HG03565 (cell line): ENCODE data around the gene MYO5C.
A peak's percentile ranks its signal among the peaks of the same experiment; 100 is the strongest.
"Not testable (repeated sequence)": the region's sequence is repeated elsewhere in the genome, so short reads cannot be mapped to it uniquely, and the experiment has no call there.

ENCODE experiments used
- ATAC-seq: cut with Tn5 transposase; IDR thresholded peaks from one replicate; pipeline ENCODE4 v1.9.1; 2021; ENCODE audit warnings: mild to moderate bottlenecking, moderate library complexity; ENCODE audit not compliant: unreplicated experiment

The MYO5C gene

DNA sequence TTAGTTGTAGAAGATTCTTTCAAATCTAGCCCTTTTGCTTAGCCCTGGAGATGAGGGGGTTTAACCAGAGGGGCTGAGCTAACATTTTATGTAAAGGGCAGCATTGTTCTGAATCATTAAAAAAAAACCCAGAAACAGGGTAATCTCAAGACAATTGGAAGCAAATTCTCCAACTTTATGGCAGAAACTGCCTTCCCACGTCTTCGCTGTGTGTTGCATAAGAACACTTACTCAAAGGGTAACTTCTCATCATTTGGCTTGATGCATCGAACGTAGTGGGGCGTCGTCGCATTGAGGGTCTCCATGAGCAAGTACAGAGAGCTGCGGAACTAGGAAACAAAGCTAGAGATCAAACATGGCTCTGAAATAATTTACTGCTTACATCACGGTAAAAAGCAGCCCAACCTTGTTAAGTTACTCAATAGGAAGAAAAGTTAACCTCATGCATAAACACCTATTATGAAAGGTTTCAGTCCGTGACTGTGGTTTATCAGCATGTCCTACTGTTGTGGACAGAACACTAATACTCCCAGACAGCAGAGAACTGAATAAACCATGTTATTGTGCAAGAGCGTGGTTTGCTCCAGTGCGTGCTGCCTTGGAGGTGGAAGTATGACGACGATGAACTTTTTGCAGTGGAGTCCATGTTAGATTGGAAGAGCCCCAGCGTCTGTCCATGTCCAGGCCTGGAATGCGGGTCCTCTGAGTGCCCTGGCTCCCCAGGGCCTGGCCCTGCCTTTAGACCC is 48.7 kb downstream of the MYO5C start:
- ATAC-seq, result no peak

DNA sequence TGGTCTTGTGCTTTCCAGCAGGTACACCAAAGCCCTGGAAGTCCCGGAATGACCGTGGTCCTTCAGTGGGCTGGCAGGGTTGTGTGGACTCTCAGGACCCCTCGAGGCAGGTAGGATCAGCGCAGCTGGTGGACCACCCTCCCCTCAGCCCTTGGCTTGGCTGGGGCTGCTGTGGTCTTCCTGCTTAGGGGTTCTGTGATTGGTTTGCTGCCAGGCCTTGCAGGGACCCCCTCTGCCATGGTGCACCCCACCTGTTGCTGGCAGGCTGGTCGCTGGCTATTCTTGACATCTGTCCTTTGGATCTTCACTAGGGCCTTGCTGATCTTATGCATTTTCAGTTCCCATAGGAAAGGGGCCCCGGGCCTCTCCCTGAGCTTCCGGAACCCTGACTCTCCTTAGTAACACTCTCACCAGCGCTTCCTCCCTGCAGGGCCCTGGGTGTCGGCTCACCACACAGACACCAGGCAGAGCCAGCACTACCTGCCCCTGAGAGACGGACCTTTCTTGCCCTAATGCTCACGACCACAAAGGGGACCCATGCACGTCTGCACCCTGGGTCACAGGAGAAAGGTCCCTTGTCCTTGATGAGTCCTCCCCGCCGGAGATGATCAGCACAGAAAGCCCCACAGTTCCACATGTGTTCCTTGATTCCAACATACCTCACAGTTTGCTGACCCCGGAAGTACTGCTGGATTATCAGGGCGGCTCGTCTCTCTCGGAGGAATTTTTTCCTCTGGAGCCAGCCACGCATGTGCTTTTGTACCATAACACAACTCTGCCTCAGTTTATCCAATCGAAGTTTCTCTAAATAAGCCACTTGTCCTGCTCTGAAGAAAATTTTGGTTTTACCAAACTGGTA is 51.7 kb downstream of the MYO5C start:
- ATAC-seq, result no peak

DNA sequence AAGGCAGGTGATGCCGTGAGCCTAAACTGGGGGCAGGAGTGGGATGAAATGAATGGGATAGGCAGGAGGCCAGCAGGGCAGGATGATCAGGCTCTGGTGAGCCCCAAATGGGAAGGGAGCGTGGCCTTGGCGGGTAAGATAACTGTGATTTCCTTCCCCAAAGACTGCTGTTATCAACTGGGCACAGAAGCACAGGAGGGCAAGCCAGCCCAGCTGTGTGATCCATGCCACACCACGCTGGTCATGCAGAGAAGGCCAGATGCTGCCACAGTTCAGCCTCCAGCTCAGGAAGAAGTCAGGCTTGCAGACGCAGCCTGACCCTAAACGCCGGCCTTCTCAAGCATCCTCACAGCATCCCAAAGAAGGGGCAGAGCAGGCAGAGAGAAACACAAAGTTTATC is 52.3 kb downstream of the MYO5C start:
- ATAC-seq, result no peak

DNA sequence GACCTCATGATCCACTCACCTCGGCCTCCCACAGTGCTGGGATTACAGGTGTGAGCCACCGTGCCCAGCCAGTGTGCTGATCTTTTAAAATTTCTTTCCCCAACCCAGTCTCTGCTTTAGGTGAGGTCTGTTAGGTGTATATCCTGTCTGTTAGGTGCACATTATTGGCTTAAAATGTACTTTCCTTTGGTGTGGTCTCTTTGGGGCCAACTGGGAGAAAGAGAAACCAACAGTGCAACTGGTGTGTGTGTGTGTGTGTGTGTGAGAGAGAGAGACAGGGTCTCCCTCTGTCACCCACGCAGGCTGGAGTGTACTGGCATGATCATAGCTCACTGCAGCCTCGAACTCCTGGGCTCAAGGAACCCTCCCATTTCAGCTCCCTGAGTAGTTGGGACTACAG is 54.1 kb downstream of the MYO5C start:
- ATAC-seq, result no peak

DNA sequence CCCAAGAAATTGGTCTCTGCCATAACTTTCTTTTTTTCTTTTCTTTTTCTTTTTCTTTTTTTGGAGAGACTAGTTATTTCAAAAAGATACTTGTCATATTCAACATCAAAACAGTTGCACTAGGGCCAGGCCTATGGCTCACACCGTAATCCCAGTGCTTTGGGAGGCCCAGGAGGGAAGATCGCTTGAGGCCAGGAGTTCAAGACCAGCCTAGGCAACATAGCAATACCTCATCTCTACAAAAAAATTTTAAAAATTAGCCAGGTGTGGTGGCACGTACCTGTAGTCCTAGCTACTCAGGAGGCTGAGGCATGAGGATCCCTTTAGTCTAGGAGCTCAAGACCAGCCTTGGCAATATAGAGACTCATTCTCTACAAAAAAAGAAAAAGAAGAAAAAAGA is 55.4 kb downstream of the MYO5C start:
- no peak for ATAC-seq

DNA sequence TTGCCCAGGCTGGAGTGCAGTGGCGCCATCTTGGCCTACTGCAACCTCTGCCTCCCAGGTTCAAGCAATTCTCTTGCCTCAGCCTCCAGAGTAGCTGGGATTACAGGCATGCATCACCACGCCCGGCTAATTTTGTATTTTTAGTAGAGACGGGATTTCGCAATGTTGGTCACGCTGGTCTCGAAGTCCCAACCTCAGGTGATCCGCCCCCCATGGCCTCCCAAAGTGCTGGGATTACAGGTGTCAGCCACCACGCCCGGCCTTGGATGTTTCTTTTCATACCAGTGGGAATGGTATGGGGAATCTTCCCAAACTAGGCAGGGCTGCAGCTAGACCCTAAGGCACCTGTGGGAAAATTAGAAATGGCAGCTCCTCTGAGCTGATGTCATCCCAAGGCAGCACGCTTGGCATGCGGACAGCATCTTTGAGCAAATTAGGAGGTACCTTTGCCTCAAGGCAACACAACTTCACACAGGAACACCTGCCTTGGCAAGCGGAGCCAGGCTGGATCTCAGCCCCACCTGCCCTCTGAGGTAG is 56.5 kb downstream of the MYO5C start:
- not testable (repeated sequence) for ATAC-seq

DNA sequence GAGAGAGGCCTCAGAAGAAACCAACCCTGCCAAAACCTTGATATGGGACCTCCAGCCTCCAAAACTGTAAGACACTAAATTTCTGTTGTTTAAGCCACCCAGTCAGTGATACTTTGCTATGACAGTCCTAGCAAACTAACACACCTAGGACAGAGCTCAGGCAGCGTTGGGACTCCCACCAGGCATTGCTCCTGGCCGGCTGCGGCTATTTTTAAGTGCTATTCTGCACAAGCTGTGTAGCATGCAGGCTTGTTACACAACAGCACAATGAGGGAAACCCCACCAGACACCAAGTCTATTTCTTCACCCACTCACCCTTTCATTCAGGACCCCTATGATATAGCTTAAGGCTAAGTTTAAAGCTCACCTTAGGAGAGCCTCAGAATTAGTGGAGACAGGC is 57.5 kb downstream of the MYO5C start:
- no peak for ATAC-seq

DNA sequence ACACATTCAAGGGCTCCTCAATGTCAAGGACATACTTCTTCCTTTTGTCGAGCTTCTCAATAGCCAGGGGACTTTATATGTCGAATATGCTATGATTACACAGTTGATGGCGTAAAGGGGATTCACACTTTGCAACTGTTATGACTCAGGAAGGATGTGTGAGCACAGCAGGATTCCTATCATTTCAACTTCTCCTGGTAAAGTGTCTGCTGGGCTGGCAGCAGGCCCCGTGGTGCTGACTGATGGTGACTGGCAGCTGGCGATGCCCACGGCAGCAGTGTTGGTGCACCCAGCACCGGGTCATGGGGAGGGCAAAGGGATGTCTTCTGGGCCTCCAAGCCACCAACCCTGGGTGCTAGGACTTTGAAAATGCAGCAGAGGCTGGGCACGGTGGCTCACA is 59.6 kb downstream of the MYO5C start:
- ATAC-seq, result no peak

DNA sequence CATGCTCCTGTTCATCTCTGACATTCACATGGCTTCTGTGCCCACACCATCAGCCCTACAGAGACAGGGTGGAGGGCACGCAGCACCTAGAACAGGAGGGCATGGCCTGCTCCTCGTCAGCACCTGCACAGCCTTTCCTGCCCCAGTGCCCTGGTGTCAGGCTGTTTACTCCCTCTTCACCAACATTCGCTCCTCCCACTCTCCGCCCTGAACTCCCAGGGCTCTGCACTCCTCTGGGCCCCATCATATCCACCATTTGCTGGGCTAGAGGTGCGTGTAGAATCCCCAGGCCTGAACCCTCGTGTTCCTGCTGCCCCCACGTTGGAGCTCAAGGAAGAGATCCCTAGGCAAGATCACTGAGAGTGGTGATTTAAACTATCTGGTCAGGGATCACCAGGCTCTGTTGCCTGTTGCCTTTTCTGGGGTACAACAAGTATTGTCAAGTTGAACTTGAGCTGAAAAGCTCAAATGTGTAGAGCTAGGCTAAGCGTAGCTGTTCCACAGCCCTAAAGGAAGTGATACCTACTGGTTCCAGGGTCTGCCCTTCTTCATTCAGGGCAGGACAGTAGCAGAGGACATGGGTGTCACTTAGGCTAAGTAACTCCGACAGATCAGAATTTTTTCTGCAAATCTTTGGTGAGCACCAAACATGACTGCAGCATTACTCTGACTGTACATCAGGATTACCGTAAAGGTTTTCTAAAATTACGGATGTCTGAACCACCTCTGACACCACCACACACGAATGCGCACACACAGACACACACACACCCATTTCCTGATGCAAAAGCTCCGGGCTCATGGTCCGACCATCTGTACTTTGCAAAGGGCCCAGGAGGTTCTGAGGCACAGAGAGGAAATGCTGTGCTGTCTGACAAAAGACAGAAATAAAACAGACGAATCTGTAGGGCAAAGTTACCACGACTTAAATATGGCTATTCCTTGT is 60.7 kb downstream of the MYO5C start:
- no peak for ATAC-seq

DNA sequence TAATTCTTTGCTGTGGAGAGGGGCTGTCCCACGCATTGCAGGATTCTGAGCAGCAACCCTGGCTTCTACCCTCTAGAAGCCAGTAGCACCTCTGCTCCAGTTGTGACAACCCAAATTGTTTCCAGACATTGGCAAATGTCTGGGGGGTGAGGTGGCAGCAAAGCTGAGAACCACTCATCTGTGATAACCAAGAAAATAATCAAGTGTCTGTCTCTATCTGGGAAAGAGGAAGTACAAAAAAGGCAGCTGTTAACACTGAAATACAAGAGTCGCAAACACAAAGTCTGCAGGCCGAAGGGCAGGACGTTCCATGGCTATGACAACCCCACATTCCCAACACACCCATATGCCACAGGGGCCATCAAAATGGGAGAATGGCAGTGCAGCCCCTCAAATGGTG is 62.2 kb downstream of the MYO5C start:
- peak; percentile 30 for ATAC-seq

DNA sequence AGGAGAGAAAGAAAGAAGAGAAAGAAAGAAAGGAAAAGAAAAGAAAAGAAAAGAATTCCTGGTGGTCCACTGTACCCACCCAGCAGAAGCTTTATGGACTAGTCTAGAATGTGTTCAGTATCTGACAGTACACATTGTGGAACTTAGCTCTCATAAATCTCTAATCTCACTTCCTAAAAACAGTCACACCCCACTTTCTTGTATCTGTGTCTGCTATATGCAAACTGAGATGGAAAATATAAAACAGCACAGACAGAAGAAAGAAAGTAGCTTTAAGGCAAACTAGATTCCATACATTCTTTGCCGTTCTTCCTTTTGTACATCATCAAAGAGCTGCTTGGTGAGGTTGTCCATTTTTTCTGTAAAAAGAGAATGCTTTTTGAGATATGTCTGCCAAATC is 63.3 kb downstream of the MYO5C start:
- peak; percentile 57 for ATAC-seq

DNA sequence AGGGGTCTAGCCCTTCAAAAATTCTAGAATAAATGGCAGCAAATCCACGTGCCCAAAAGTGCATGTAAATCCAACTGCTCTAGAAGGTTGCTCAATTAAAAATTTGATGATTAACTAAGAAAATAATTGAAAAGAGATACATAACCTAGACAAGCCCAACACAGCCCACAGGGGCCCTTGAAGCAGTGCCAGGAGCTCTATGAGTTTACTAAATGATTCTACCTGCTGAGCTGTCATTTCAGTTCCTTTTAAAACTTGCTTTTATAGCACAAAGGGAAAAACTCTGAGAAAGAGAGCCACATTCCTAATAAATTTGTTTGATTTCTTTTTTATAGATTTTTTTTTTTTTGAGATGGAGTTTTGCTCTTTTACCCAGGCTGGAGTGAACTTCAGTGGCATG is 65.5 kb downstream of the MYO5C start:
- no peak for ATAC-seq

DNA sequence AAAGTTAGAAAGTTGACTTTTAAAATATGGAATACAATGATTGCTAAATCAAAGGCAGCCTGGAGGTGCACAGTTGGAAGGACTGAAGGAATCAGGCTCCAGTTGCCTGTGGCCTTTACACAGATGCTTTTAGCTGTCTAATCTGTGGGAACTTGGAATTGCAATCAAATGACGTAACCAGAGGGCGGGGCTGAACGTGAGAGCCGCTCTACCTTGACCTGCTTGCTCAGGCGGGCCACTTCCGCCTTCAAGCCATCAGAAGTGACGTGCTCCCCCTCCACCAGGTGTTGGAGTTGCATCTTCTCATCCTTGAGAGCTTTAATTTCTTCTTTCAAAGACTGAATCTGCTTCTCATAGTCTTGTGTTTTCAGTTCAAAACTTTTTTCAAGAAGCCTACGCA is 66.7 kb downstream of the MYO5C start:
- ATAC-seq, result no peak

DNA sequence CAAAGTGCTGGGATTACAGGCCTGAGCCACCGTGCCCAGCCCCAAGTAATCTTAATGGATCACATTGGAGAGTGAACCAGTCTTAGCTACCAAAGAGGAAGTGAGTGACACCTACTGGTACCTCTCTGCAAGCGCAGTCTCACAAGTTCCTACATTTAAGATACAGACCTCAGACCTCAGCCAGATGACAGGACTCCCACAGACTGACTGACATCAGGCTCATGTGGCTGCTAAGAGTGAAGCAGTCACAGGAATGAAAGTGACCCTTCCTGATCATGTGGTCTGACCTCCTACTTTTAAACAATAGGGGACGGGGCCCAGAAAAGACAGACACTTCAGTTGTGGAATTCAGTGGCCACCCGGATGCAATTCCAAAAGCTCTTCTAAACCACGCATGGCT is 68.1 kb downstream of the MYO5C start:
- peak; percentile 89 for ATAC-seq

DNA sequence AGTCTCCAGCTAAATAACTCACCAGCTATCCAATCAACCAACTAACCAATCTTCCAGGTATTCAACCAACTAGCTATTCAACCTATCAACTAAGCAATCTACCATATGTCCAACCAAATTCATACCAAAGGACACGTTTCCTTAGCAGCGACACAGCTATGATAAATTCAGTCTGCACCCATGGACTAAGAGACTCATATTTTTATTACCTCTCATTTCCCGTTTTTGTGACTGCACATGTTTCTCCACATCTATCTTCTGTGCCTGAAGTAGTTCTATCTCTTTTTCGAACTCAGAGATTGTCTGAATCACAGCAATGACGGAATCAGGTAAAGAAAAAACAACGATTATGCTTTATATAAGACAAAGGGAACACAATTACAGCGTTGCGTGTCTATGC is 70.4 kb downstream of the MYO5C start:
- no peak for ATAC-seq

DNA sequence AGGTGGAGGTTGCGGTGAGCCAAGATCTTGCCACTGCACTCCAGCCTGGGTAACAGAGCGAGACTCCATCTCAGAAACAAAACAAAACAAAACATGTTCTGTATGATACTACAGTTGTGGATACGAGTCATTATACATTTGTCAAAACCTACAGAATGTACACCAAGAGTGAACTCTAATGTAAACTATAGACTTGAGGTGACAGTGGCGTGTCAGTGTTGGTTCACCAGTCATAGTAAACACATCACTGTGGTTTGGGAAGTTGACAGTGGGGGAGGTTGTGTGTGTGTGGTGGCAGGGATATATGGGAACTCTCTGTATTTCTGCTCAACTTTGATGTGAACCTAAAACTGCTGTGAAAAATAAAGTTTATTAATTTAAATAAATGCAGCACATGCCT is 71.4 kb downstream of the MYO5C start:
- no peak for ATAC-seq

DNA sequence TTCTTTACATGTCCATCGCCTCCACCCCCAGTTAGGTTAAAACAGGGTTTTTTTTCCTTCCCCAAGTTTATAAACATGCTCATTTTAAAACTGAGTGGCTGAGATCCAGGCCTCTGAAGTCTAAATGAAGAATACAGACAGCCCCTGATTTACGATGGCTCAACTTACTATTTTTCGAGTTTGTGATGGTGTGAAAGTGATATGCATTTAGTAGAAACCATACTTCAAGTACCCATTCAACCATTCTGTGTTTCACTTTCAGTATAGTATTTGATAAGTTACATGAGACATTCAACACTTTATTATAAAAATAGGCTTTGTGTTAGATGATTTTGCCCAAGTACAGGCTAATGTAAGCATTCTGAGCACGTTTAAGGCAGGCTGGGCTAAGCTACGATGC is 73.9 kb downstream of the MYO5C start:
- ATAC-seq, result peak; percentile 70

DNA sequence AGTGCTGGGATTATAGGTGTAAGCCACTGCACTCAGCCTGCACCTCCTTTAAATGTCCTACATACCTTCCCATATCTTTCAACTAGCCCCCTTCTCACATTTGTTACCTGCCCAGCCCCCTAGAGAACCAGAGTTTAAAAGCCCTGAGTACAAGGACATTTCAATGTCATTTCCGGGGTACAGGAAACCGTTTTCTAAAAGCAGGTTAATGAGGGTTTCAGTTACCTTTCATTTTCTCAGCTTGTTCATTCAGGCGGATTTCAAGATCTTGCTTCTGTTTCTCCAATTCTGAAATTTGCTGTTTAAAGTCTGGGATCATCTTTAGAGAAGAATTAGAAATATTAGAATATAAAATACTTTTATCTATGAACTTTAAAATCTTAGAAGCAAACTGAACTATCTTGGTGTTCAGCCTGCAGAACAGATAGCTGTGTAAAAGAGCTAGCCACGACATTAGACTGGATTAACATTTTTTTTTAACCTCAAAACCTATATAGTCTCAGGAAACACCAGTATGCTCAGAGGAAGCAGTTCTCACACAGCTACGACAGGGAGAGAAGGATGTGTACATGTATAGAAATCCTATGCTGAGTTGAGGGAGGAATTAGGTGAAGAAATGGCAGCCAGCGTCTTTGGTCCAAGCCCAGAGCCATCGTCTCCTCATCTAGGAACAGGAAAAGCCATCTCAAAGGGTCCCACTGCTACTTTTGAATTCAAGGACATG is 74.5 kb downstream of the MYO5C start:
- no peak for ATAC-seq

DNA sequence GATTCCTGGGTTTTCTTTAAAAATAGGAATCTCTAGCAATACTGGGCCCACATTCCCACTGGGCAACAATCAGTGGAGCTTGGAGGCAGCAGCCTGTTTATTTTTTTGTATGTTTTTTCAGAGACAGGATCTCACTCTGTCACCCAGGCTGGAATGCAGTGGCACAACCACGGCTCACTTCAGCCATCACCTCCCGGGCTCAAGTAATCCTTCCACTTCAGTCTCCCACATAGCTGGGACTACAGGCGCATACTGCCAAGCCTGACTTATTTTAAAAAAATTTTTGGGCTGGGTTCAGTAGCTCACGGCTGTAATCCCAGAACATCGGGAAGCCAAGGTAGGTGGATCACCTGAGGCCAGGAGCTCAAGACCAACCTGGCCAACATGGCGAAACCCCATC is 75.4 kb downstream of the MYO5C start:
- no peak for ATAC-seq

DNA sequence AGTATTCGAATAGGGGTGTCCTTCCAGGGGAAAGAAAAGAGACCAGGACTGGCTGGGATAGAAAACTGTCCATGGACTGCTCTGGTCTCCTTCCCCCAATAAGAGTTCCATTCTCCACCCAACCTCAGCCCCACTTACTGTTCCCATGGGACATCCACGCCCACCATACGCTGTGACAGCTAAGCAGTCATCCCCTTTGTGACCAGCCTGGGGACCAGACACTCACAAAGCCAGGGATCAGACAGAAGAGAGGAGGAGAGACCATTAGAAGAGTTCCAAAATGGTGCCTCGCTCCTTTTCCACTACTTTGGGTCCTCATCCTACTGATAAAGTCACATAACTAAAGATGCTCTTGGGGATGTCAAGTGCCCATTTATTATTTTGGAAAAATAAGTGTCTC is 76.8 kb downstream of the MYO5C start:
- no peak for ATAC-seq
